Measurements from ENCODE around the gene SLC38A2.
"Not testable (repeated sequence)": the region's sequence is repeated elsewhere in the genome, so short reads cannot be mapped to it uniquely, and the experiment has no call there.

Gene SLC38A2

DNA sequence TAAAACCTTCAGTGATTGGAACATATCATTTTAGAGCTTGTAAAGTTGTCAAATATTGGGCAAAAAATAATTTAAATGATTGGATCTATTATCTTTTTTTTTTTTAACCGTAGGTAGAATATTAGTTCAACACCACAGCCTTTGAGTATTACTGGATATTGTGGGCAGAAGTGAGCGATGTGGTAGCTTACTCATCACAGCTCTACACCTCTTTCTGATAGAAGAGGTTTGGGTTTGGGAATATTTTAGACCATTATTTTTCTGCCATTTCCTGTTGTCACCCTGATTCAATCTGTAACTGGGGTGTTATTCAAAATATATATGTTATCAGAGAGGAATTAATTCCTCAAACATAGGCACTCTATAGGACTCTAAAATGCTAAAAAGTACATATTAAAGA, 34.8 kb upstream of the SLC38A2 start:
- Histone ChIP-seq H3K9me3 (no peaks in the 10 kb centered on the region), H3K4me2 (no peak overlapping the region), H3K36me3 (no peaks in the 10 kb centered on the region), H3K27ac (no peak overlapping the region), H3K4me3 (no peak overlapping the region), H3K9ac (no peak overlapping the region), H3K27me3 (no peaks in the 10 kb centered on the region), H3K4me1 (peaks cover 21% of the 10 kb centered on the region), H4K20me1 (no peaks in the 10 kb centered on the region)
- TF ChIP-seq Cebpa-rat (IDR thresholded peaks at IDR 0.05) = no peak

DNA sequence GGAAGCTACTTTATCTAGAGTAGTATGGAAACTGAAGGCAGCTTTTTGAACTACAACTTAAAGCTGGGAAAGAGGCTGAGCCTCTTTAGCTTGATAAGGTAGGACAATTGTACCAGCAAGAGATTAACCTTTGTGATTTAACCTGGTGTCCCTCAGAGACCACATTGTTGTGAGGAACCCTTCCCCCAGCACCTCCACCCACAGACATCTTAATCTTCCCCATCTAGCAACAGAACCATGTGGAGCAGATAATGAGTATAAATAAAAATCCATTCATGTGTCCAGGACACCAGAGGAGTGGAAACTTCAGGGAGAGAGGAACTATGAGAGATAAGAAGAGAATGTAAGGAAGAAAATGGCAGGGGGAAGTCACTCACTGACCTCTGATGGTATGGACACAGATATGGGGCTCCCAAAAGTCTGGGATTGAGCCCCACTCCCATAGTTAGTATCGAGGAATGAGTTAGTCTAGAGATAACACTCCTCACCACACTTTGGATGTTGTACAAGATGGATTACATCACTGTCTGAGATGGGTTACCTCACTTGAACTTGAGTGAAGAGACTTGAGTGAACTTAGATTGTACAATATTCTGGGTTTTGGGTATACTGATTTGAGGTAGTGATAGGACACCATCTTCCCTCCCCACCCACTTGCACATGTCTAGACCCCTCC, 33.9 kb upstream of the SLC38A2 start:
- Histone ChIP-seq H4K20me1 (no peaks in the 10 kb centered on the region), H3K9ac (no peak overlapping the region), H3K36me3 (no peaks in the 10 kb centered on the region), H3K9me3 (no peaks in the 10 kb centered on the region), H3K4me2 (no peak overlapping the region), H3K27me3 (no peaks in the 10 kb centered on the region), H3K27ac (no peak overlapping the region), H3K4me1 (peaks cover 21% of the 10 kb centered on the region), H3K4me3 (no peak overlapping the region)
- no peak for TF ChIP-seq Cebpa-rat (IDR thresholded peaks at IDR 0.05)

DNA sequence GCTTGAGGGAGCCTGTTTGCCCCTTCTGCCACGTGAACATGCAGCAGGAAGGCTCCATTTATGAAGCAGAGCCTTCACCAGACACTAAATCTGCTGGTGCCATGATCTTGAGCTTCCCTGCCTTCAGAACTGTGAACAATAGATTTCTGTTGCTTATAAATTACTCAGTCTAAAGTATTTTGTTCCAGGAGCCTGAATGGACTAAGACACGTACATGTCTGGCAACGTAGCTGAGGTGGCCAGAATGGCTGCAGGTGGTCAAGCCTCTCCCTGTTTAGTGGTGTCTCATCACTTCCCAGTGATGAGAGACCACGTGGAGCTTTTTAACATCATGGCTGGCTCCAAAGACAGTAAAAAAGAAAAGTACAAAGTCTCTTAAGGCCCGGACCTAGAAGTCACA, 32.2 kb upstream of the SLC38A2 start:
- Histone ChIP-seq H3K27me3 (no peaks in the 10 kb centered on the region), H3K9me3 (0 out of 2 replicates have a peak, but pooled peaks cover 2% of the 10 kb centered on the region), H3K4me3 (no peak overlapping the region), H3K4me2 (peak overlapping the region; percentile 47; the same call in 1 of the 2 replicates), H3K9ac (no peak overlapping the region), H3K27ac (no peak overlapping the region), H3K4me1 (peaks cover 21% of the 10 kb centered on the region), H4K20me1 (no peaks in the 10 kb centered on the region), H3K36me3 (no peaks in the 10 kb centered on the region)
- no peak for TF ChIP-seq Cebpa-rat (IDR thresholded peaks at IDR 0.05)

DNA sequence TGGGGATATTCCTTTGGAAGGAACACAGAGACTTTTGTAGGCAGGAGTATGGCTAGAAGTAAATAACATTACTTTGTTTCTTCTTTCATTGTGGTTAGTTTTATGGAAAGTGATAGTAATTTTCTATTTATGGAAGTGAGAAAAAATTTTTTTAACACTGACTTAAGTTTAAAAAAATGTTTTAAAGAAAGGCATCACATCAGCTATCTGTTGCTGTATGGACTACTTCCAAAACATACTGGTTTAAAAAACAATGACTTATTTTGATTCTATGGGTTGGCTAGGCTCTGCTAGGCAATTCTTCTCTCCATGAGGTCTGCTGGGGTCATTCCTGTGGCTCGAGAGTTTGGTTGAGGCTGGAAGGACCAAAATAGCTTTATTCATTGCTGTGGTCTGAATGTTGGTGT, 31.7 kb upstream of the SLC38A2 start:
- Histone ChIP-seq H3K27ac (no peak overlapping the region), H3K9ac (no peak overlapping the region), H4K20me1 (no peaks in the 10 kb centered on the region), H3K4me1 (peaks cover 21% of the 10 kb centered on the region), H3K4me3 (no peak overlapping the region), H3K4me2 (peak overlapping the region; percentile 47; the same call in 1 of the 2 replicates), H3K36me3 (no peaks in the 10 kb centered on the region), H3K9me3 (0 out of 2 replicates have a peak, but pooled peaks cover 5% of the 10 kb centered on the region), H3K27me3 (no peaks in the 10 kb centered on the region)
- no peak for TF ChIP-seq Cebpa-rat (IDR thresholded peaks at IDR 0.05)

DNA sequence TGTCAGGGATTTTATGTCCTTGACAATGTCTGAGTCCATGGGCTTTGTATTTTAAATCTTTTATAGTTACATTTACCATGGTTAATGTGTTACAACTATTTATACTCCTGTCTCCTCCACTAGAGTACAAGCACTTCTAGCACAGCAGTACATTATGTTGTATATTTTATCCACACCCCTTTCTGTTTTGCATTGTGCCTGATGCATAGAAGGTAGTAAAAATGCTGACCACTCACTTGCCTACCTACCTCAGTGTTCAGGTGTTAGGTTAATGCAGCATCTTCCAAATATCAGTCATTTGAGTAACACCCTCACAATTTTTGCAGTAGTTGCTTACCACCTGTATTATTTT, 31.1 kb upstream of the SLC38A2 start:
- Histone ChIP-seq H3K4me1 (peaks cover 21% of the 10 kb centered on the region), H3K9me3 (0 out of 2 replicates have a peak, but pooled peaks cover 5% of the 10 kb centered on the region), H3K27ac (no peak overlapping the region), H3K4me2 (peak overlapping the region; percentile 47), H3K36me3 (no peaks in the 10 kb centered on the region), H3K4me3 (no peak overlapping the region), H3K9ac (no peak overlapping the region), H3K27me3 (no peaks in the 10 kb centered on the region), H4K20me1 (no peaks in the 10 kb centered on the region)
- TF ChIP-seq Cebpa-rat (IDR thresholded peaks at IDR 0.05) = no peak

DNA sequence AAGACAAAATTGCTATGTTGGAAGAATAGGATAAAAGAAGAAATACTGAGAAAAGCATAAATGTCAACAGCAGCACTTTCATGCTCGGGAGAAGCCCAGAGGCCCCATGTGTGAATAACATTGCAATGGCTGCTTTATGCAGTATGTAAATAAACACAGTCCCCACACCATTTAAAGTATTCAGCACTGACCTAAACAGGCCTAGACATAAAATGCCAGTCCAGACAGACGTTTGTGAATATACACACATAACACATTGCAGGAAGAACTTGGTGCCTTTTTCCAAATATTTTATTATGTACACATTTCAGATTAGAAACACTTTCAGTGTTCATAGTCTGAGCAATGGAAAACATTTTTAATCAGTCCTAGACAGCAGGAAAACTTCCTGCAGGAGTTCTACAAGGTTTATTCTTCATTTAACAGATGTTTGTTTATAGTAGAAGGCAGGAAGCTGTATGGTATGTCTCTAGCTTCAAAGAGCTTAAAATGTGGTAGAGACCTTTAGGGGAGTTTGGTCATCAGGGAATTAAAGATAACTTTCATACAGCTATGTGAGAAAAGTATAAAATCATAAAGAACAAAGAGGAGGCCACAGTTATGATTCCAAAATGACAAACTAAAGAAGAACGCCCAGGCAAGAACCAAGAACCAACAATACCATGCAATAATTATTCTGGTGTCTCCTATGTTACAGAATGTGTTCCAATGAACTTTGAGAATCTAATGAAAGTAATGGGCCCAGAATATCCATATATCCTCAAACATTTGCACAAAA, 30.6 kb upstream of the SLC38A2 start:
- peak overlapping the region; percentile 47 for H3K4me2 ChIP-seq
- peaks cover 21% of the 10 kb centered on the region for H3K4me1 ChIP-seq
- H3K4me3 ChIP-seq = no peak overlapping the region
- H3K36me3 ChIP-seq = no peaks in the 10 kb centered on the region
- H3K9me3 ChIP-seq = 0 out of 2 replicates have a peak, but pooled peaks cover 5% of the 10 kb centered on the region
- no peak for TF ChIP-seq Cebpa-rat (IDR thresholded peaks at IDR 0.05)
- no peak overlapping the region for H3K27ac ChIP-seq
- no peaks in the 10 kb centered on the region for H3K27me3 ChIP-seq
- H4K20me1 ChIP-seq = no peaks in the 10 kb centered on the region
- no peak overlapping the region for H3K9ac ChIP-seq

DNA sequence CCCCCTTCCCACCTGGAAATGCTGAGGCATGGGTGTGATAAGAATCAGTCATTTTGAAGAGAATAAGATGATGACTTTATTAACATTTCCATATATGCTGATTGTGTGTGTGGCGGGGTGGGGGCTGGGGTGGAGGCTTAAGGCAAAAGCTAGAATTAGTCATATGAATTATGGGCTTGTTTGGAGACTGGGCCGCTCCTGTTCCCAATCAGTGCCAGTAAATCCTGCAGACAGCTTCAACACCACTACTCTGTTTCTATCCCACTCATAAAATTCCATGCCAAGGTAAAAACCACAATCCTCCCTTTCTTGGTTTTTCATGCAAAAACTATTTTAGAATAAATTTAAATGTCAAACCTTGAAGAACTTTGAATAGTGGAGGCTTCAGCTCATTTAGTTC, 29.9 kb upstream of the SLC38A2 start:
- no peaks in the 10 kb centered on the region for H3K36me3 ChIP-seq
- H4K20me1 ChIP-seq = no peaks in the 10 kb centered on the region
- no peak overlapping the region for H3K4me3 ChIP-seq
- H3K4me2 ChIP-seq = no peak overlapping the region; the same call in 1 of the 2 replicates
- no peak overlapping the region for H3K9ac ChIP-seq
- H3K4me1 ChIP-seq = peaks cover 21% of the 10 kb centered on the region
- H3K27ac ChIP-seq = no peak overlapping the region
- no peak for TF ChIP-seq Cebpa-rat (IDR thresholded peaks at IDR 0.05)
- H3K27me3 ChIP-seq = no peaks in the 10 kb centered on the region
- 0 out of 2 replicates have a peak, but pooled peaks cover 5% of the 10 kb centered on the region for H3K9me3 ChIP-seq

DNA sequence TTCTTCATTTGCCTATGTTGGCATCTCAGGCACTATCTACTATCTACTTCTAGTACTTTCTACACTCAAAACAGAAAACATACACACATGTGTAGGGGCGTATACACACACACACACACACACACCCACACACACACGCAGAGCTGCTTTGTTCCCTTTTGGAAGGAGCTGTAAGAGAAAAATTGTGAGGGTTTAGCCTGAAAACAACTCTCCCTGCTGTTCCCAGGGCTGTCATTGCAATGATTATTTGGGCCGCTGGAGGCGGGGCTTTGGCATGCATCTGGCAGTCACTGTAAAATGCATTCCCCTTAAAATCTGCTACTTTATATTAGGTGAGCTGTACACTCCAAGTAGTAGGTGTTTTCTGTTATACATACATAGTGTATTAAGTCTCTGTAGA, 29.1 kb upstream of the SLC38A2 start:
- TF ChIP-seq Cebpa-rat (IDR thresholded peaks at IDR 0.05) = no peak
- Histone ChIP-seq H3K27ac (no peak overlapping the region), H3K36me3 (no peaks in the 10 kb centered on the region), H3K4me3 (no peak overlapping the region), H4K20me1 (no peaks in the 10 kb centered on the region), H3K27me3 (no peaks in the 10 kb centered on the region), H3K9me3 (0 out of 2 replicates have a peak, but pooled peaks cover 5% of the 10 kb centered on the region), H3K4me2 (no peak overlapping the region), H3K4me1 (peaks cover 21% of the 10 kb centered on the region), H3K9ac (no peak overlapping the region)

DNA sequence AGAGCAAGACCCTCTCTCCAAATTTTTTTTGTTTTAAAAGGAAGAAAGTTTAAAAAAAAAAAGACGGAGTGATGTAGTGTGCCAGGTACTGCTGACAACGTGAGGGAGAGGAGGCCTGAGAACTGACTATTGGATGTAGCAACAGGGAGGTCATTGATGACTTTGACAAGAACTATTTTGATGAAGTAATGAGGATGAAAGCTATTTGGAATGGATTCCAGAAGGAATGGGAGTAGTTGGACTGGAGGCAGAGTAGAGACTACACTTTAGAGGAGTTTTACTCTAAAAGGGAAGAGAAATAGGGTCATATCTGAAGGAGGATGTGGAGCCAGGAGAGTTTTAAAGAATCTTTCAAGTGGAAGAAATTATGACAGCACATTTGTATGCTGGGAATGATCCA, 27.8 kb upstream of the SLC38A2 start:
- Histone ChIP-seq H3K27ac (no peak overlapping the region), H4K20me1 (no peaks in the 10 kb centered on the region), H3K27me3 (no peaks in the 10 kb centered on the region), H3K4me1 (peaks cover 21% of the 10 kb centered on the region), H3K4me2 (no peak overlapping the region), H3K9me3 (0 out of 2 replicates have a peak, but pooled peaks cover 5% of the 10 kb centered on the region), H3K9ac (no peak overlapping the region), H3K36me3 (no peaks in the 10 kb centered on the region), H3K4me3 (no peak overlapping the region)
- TF ChIP-seq Cebpa-rat (IDR thresholded peaks at IDR 0.05) = no peak

DNA sequence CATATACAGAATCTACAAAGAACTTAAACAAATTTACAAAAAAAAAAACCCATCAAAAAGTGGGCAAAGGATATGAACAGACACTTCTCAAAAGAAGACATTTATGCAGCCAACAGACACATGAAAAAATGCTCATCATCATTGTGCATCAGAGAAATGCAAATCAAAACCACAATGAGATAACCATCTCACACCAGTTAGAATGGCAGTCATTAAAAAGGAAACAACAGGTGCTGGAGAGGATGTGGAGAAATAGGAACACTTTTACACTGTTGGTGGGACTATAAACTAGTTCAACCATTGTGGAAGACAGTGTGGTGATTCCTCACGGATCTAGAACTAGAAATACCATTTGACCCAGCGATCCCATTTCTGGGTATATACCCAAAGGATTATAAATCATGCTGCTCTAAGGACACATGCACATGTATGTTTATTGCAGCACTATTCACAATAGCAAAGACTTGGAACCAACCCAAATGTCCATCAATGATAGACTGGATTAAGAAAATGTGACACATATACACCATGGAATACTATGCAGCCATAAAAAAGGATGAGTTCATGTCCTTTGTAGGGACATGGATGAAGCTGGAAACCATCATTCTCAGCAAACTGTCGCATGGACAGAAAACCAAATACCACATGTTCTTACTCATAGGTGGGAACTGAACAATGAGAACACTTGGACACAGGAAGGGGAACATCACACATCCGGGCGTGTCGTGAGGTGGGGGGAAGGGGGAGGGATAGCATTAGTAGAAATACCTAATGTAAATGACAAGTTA, 27.1 kb upstream of the SLC38A2 start:
- not testable (repeated sequence) for H3K9me3 ChIP-seq, H3K4me3 ChIP-seq, H3K27ac ChIP-seq, H3K36me3 ChIP-seq, H4K20me1 ChIP-seq, H3K9ac ChIP-seq, H3K4me2 ChIP-seq, H3K27me3 ChIP-seq
- peaks cover 20% of the 10 kb centered on the region for H3K4me1 ChIP-seq
